ENCODE measurements around the gene ENTHD1.

The ENTHD1 gene

GRCh38 chr22:39932918-39933649, 39.5 kb upstream of the ENTHD1 start:
- no peak overlapping the region for H3K4me2 ChIP-seq
- no peak overlapping the region for H3K4me3 ChIP-seq (IDR thresholded peaks at IDR 0.05; ENCODE audit: insufficient read depth, low read depth, low read length)
- no peaks in the 10 kb centered on the region for H3K4me1 ChIP-seq (ENCODE audit: low read depth, poor library complexity, severe bottlenecking)
- no peak overlapping the region for H2AFZ ChIP-seq (ENCODE audit: low read depth)
- no peaks in the 10 kb centered on the region for H3K79me2 ChIP-seq (ENCODE audit: insufficient read depth, low read depth)
- H3K27me3 ChIP-seq (ENCODE audit: insufficient read depth, low read depth), result no peaks in the 10 kb centered on the region; the same call in 1 of the 2 replicates
- H4K20me1 ChIP-seq (ENCODE audit: insufficient read depth), result no peaks in the 10 kb centered on the region
- peak; percentile 78 for TF ChIP-seq CTCF (conservative IDR thresholded peaks at IDR 0.05; ENCODE audit: low read depth, low read length)
- H3K9ac ChIP-seq, result no peak overlapping the region
- H3K36me3 ChIP-seq (ENCODE audit: insufficient read depth), result no peaks in the 10 kb centered on the region
- no peak overlapping the region for H3K27ac ChIP-seq

GRCh38 chr22:39932166-39932565, 38.6 kb upstream of the ENTHD1 start:
- no peaks in the 10 kb centered on the region for H3K4me1 ChIP-seq (ENCODE audit: low read depth, poor library complexity, severe bottlenecking)
- H3K79me2 ChIP-seq (ENCODE audit: insufficient read depth, low read depth), result no peaks in the 10 kb centered on the region
- H3K27me3 ChIP-seq (ENCODE audit: insufficient read depth, low read depth), result no peaks in the 10 kb centered on the region; the same call in 1 of the 2 replicates
- no peak overlapping the region for H3K27ac ChIP-seq
- H2AFZ ChIP-seq (ENCODE audit: low read depth), result no peak overlapping the region
- H3K4me2 ChIP-seq, result no peak overlapping the region
- H4K20me1 ChIP-seq (ENCODE audit: insufficient read depth), result no peaks in the 10 kb centered on the region
- H3K9ac ChIP-seq, result no peak overlapping the region
- no peaks in the 10 kb centered on the region for H3K36me3 ChIP-seq (ENCODE audit: insufficient read depth)
- H3K4me3 ChIP-seq (IDR thresholded peaks at IDR 0.05; ENCODE audit: insufficient read depth, low read depth, low read length), result no peak overlapping the region
- no peak for TF ChIP-seq CTCF (conservative IDR thresholded peaks at IDR 0.05; ENCODE audit: low read depth, low read length)

- H3K4me3 ChIP-seq (IDR thresholded peaks at IDR 0.05; ENCODE audit: insufficient read depth, low read depth, low read length), result no peak overlapping the region
- no peaks in the 10 kb centered on the region for H4K20me1 ChIP-seq (ENCODE audit: insufficient read depth)
- H3K4me1 ChIP-seq (ENCODE audit: low read depth, poor library complexity, severe bottlenecking), result no peaks in the 10 kb centered on the region
- no peaks in the 10 kb centered on the region for H3K36me3 ChIP-seq (ENCODE audit: insufficient read depth)
- H3K27ac ChIP-seq, result no peak overlapping the region
- H3K79me2 ChIP-seq (ENCODE audit: insufficient read depth, low read depth), result no peaks in the 10 kb centered on the region
- H2AFZ ChIP-seq (ENCODE audit: low read depth), result no peak overlapping the region
- H3K4me2 ChIP-seq, result no peak overlapping the region
- no peak overlapping the region for H3K9ac ChIP-seq
- H3K27me3 ChIP-seq (ENCODE audit: insufficient read depth, low read depth), result no peaks in the 10 kb centered on the region; the same call in 1 of the 2 replicates
- TF ChIP-seq CTCF (conservative IDR thresholded peaks at IDR 0.05; ENCODE audit: low read depth, low read length), result no peak
These were observed 37.7 kb upstream of the ENTHD1 start for GRCh38 chr22:39931251-39931650.

- Histone ChIP-seq H2AFZ (ENCODE audit: low read depth) (no peak overlapping the region), H3K4me1 (ENCODE audit: low read depth, poor library complexity, severe bottlenecking) (no peaks in the 10 kb centered on the region), H3K27ac (no peak overlapping the region), H3K79me2 (ENCODE audit: insufficient read depth, low read depth) (no peaks in the 10 kb centered on the region), H3K27me3 (ENCODE audit: insufficient read depth, low read depth) (no peaks in the 10 kb centered on the region), H3K36me3 (ENCODE audit: insufficient read depth) (no peaks in the 10 kb centered on the region), H3K4me2 (no peak overlapping the region), H4K20me1 (ENCODE audit: insufficient read depth) (no peaks in the 10 kb centered on the region), H3K4me3 (IDR thresholded peaks at IDR 0.05; ENCODE audit: insufficient read depth, low read depth, low read length) (no peak overlapping the region), H3K9ac (no peak overlapping the region)
- no peak for TF ChIP-seq CTCF (conservative IDR thresholded peaks at IDR 0.05; ENCODE audit: low read depth, low read length)
These were observed 35.3 kb upstream of the ENTHD1 start for GRCh38 chr22:39928536-39929520.
